Endothelial cell of umbilical vein (primary cell): ENCODE results near the gene RYR2. TPM values are rescaled to one million over a fixed set of nuclear protein-coding genes. Genes with fewer than 3 reads are reported as not detected.

Source experiments
- BruUV-seq: library from RNA; stranded (reverse); fragments of 400-500 nt; replicated peaks from 2 replicates; lab custom pipeline; 2021; lab: Mats Ljungman, UMichigan
- CTCF ChIA-PET: fragments of 300-600, 350-600 bp; sonication (Branson Sonifier 250); formaldehyde crosslinking; loops from one replicate; lab custom pipeline; 2021; ENCODE audit warnings: antibody characterized with exemption, inconsistent platforms; lab: Charles Lee
- POLR2A ChIA-PET: fragments of 300-600, 350-600 bp; sonication (Branson Sonifier 250); formaldehyde crosslinking; loops from one replicate; lab custom pipeline; 2021; ENCODE audit warnings: antibody characterized with exemption, inconsistent platforms; lab: Charles Lee
- DNase-seq: peaks from one replicate; pipeline ENCODE4 v3.0.0-alpha.2; 2011; ENCODE audit warnings: low read depth, low spot score
- FAIRE-seq: peaks from 2 replicates; lab custom pipeline; 2011; peaks lifted over from hg19 to GRCh38; lab: Jason Lieb, UNC
- H2AFZ ChIP-seq: 2 replicates; pipeline ENCODE4 v1.6.0; 2012; ENCODE audit warnings: low read depth, low read length, control low read depth, inconsistent platforms
- H3K27ac ChIP-seq: 2 replicates; pipeline ENCODE4 v1.5.1; 2011; ENCODE audit warnings: low read depth, mild to moderate bottlenecking, control low read depth, low read length, moderate library complexity; ENCODE audit not compliant: insufficient read depth
- H3K27me3 ChIP-seq, 2 experiments: 2 replicates each; pipeline versions ENCODE4 v1.6.0 to v1.6.1; 2011; ENCODE audit warnings: low read length in 2 of 2, mixed read lengths in 1 of 2; ENCODE audit not compliant: control insufficient read depth in 2 of 2, insufficient read depth in 2 of 2
- H3K36me3 ChIP-seq, 2 experiments: 2 replicates in 1 of 2; 3 replicates in 1 of 2; pipeline ENCODE4 v1.5.1; 2011; ENCODE audit warnings: low read length in 2 of 2, mild to moderate bottlenecking in 1 of 2, moderate library complexity in 1 of 2; ENCODE audit not compliant: control insufficient read depth in 2 of 2, insufficient read depth in 2 of 2; ENCODE audit errors: extremely low read depth in 1 of 2
- H3K4me1 ChIP-seq: 3 replicates; pipeline ENCODE4 v1.5.1; 2011; ENCODE audit warnings: mild to moderate bottlenecking, low read length; ENCODE audit not compliant: control insufficient read depth, insufficient read depth; ENCODE audit errors: extremely low read depth
- H3K4me2 ChIP-seq: 2 replicates; pipeline ENCODE4 v1.6.1; 2011; ENCODE audit warnings: low read length, control low read depth, mixed read lengths; ENCODE audit not compliant: insufficient read depth
- H3K4me3 ChIP-seq, 3 experiments: fragments of 200-600 bp in 1 of 3; sonication (generic), shearing (Covaris generic) in 1 of 3; replicated peaks in 1 of 3; 2 replicates each; pipeline ENCODE4 v1.5.1; 2011 to 2016; ENCODE audit warnings: control low read depth in 3 of 3, low read length in 3 of 3, mild to moderate bottlenecking in 2 of 3, inconsistent platforms in 1 of 3, low read depth in 1 of 3, moderate library complexity in 1 of 3; ENCODE audit not compliant: insufficient read depth in 1 of 3
- H3K79me2 ChIP-seq: 2 replicates; pipeline ENCODE4 v1.6.0; 2012; ENCODE audit warnings: low read length, inconsistent platforms; ENCODE audit not compliant: control insufficient read depth, insufficient read depth
- H3K9ac ChIP-seq: replicated peaks from 2 replicates; pipeline ENCODE3; 2011; ENCODE audit warnings: low read length, control low read depth; ENCODE audit not compliant: insufficient read depth; ENCODE audit errors: extremely low read depth
- H3K9me1 ChIP-seq: replicated peaks from 3 replicates; pipeline ENCODE4 v1.6.0; 2011; ENCODE audit warnings: mild to moderate bottlenecking, low read length; ENCODE audit not compliant: control insufficient read depth, insufficient read depth; ENCODE audit errors: extremely low read depth
- H3K9me3 ChIP-seq: replicated peaks from 2 replicates; pipeline ENCODE4 v1.5.1; 2012; ENCODE audit warnings: low read length, inconsistent platforms; ENCODE audit not compliant: control insufficient read depth, insufficient read depth
- H4K20me1 ChIP-seq: replicated peaks from 2 replicates; pipeline ENCODE3; 2011; ENCODE audit warnings: mild to moderate bottlenecking, low read length; ENCODE audit not compliant: control insufficient read depth, insufficient read depth; ENCODE audit errors: extremely low read depth
- CTCF ChIP-seq, 2 donors: IDR thresholded peaks; 1 replicate in 1 of 2; 2 replicates in 1 of 2; pipeline ENCODE4 v1.5.1; 2011; ENCODE audit warnings: low read length in 2 of 2, mild to moderate bottlenecking in 2 of 2, moderate library complexity in 2 of 2, control low read depth in 1 of 2, inconsistent platforms in 1 of 2, low read depth in 1 of 2; ENCODE audit not compliant: insufficient read depth in 1 of 2; ENCODE audit errors: extremely low read depth in 1 of 2
- EZH2 ChIP-seq: IDR thresholded peaks from 2 replicates; pipeline ENCODE4 v1.6.1; 2012; ENCODE audit warnings: borderline replicate concordance, low read depth, mild to moderate bottlenecking, moderate library complexity, low read length, inconsistent platforms; ENCODE audit not compliant: severe bottlenecking
- FOS ChIP-seq: IDR thresholded peaks from 2 replicates; pipeline ENCODE4 v1.6.1; 2011; ENCODE audit warnings: mild to moderate bottlenecking, low read length, moderate library complexity, borderline replicate concordance; ENCODE audit not compliant: insufficient read depth
- MYC ChIP-seq: IDR thresholded peaks from one replicate; pipeline ENCODE4 v1.6.1; 2011; ENCODE audit warnings: mild to moderate bottlenecking, low read depth, low read length
- POLR2A ChIP-seq: IDR thresholded peaks from 2 replicates; pipeline ENCODE4 v1.6.1; 2012; ENCODE audit warnings: low read depth, mild to moderate bottlenecking, control low read depth, low read length
- POLR2AphosphoS5 ChIP-seq: IDR thresholded peaks from 2 replicates; pipeline ENCODE4 v1.6.1; 2012; ENCODE audit warnings: low read depth, mild to moderate bottlenecking, control low read depth, low read length, moderate library complexity; ENCODE audit not compliant: insufficient read depth
- dilution Hi-C: fragments of 300-500 bp; cut with MboI; formaldehyde crosslinking; loops from one replicate; pipeline ENCODE4 v1.15.0; 2019; ENCODE audit warnings: low sequenced_read_pairs; ENCODE audit not compliant: extremely low pct_ligation_motif_present
- intact Hi-C: fragments of 100-400 bp; cut with micrococcal nuclease; formaldehyde crosslinking; loops from one replicate; pipeline ENCODE4 v1.10.0; 2022
- polyA plus RNA-seq, 4 experiments: library from polyadenylated mRNA; depleted of rRNA in 3 of 4; stranded (reverse) in 3 of 4; unstranded in 1 of 4; fragments of >200 nt; gene quantifications; 2 replicates each; pipeline versions ENCODE4 v1.2.1 to v1.2.3, GENCODE V29; 2011 to 2012; ENCODE audit warnings: missing spikeins in 1 of 4
- total RNA-seq: library from RNA; stranded (reverse); gene quantifications from 2 replicates; pipeline ENCODE4 v1.2.3, GENCODE V29; 2021

RYR2 gene
- total and polyA plus RNA-seq, 2 donors (not counting 3 experiments of a cell fraction or from before 2014, with no cell fraction given): not detected

GRCh38 chr1:237074371-237075117 is 32.6 kb downstream of the RYR2 start:
- Histone ChIP-seq H3K79me2 (no peaks in the 10 kb centered on the region), H3K36me3 (no peaks in the 10 kb centered on the region), H3K9ac (no peak overlapping the region), H3K4me2 (no peak overlapping the region), H4K20me1 (no peaks in the 10 kb centered on the region), H3K9me3 (peaks cover 3% of the 10 kb centered on the region), H3K27me3 (no peaks in the 10 kb centered on the region), H3K4me3 (no peak overlapping the region), H2AFZ (no peak overlapping the region), H3K9me1 (no peaks in the 10 kb centered on the region), H3K27ac (no peak overlapping the region), H3K4me1 (no peaks in the 10 kb centered on the region)
- FAIRE-seq (no peak), DNase-seq (no peak)
- ChIA-PET POLR2A (no interaction called here), CTCF (interaction anchor here (0.5 kb wide), 1 partner anchor 49 kb away, joined by 3 read pairs; no protein-coding TSS in a partner anchor)
- dilution Hi-C loops (no loop called here), intact Hi-C loops (no loop called here)
- no TSS peak for BruUV-seq
- TF ChIP-seq POLR2A: no peak
- no peak for TF ChIP-seq FOS

GRCh38 chr1:237084341-237085077 is 42.5 kb downstream of the RYR2 start:
- H3K9me3 ChIP-seq: peaks cover 5% of the 10 kb centered on the region
- POLR2A ChIA-PET: no interaction called here
- no peak overlapping the region for H3K4me3 ChIP-seq
- no peaks in the 10 kb centered on the region for H4K20me1 ChIP-seq
- no peak overlapping the region for H3K9ac ChIP-seq
- intact Hi-C loops: no loop called here
- H3K9me1 ChIP-seq: no peaks in the 10 kb centered on the region
- no peak for DNase-seq
- no peaks in the 10 kb centered on the region for H3K4me1 ChIP-seq
- no peak overlapping the region for H2AFZ ChIP-seq
- CTCF ChIA-PET: no interaction called here
- H3K27ac ChIP-seq: no peak overlapping the region
- H3K27me3 ChIP-seq: no peaks in the 10 kb centered on the region
- no peak for FAIRE-seq
- TF ChIP-seq MYC (no peak), POLR2AphosphoS5 (no peak), EZH2 (no peak), CTCF (IDR thresholded peaks at IDR 0.05; ENCODE audit: extremely low read depth in 1 of 2, insufficient read depth in 1 of 2, low read depth in 1 of 2, low read length in 2 of 2) (no peak)
- BruUV-seq: no TSS peak
- no peaks in the 10 kb centered on the region for H3K79me2 ChIP-seq
- no peaks in the 10 kb centered on the region for H3K36me3 ChIP-seq
- no peak overlapping the region for H3K4me2 ChIP-seq
- dilution Hi-C loops: no loop called here
